Spleen (tissue), 11 donors: ENCODE data around the gene PCCA. TPM values are rescaled to one million over a fixed set of nuclear protein-coding genes. Genes with fewer than 3 reads are reported as not detected.

Experiments used
- DNase-seq: peaks from one replicate; pipeline ENCODE4 v3.0.0-alpha.2; 2020
- H3K27ac ChIP-seq, 8 donors: fragments of 200-600 bp; sonication (generic) in 7 of 8; 1 replicate in 4 of 8; 2 replicates in 4 of 8; pipeline versions ENCODE4 v1.5.0 to v1.8.0; 2016 to 2021; ENCODE audit warnings: inconsistent platforms in 4 of 8, mild to moderate bottlenecking in 4 of 8, moderate library complexity in 1 of 8
- H3K27me3 ChIP-seq, 7 donors: fragments of 200-600 bp; sonication (generic) in 6 of 7; replicated peaks in 1 of 7; 1 replicate in 4 of 7; 2 replicates in 3 of 7; pipeline versions ENCODE4 v1.5.0 to v1.8.0; 2016 to 2021; ENCODE audit warnings: inconsistent platforms in 3 of 7, mild to moderate bottlenecking in 1 of 7
- H3K36me3 ChIP-seq, 6 donors: fragments of 200-600 bp; sonication (generic) in 5 of 6; 1 replicate in 4 of 6; 2 replicates in 2 of 6; pipeline versions ENCODE4 v1.5.0 to v1.8.0; 2016 to 2021; ENCODE audit warnings: inconsistent platforms in 2 of 6
- H3K4me1 ChIP-seq, 6 donors: fragments of 200-600 bp; sonication (generic) in 5 of 6; 1 replicate in 3 of 6; 2 replicates in 3 of 6; pipeline versions ENCODE4 v1.5.0 to v1.8.0; 2016 to 2021; ENCODE audit warnings: inconsistent platforms in 3 of 6
- H3K4me3 ChIP-seq, 8 donors: fragments of 200-600 bp; sonication (generic) in 7 of 8; 1 replicate in 4 of 8; 2 replicates in 4 of 8; pipeline versions ENCODE4 v1.5.0 to v1.8.0; 2016 to 2021; ENCODE audit warnings: inconsistent platforms in 4 of 8, mild to moderate bottlenecking in 4 of 8, moderate library complexity in 2 of 8
- H3K9me3 ChIP-seq, 8 donors: fragments of 200-600 bp; sonication (generic) in 7 of 8; 1 replicate in 4 of 8; 2 replicates in 4 of 8; pipeline versions ENCODE4 v1.5.0 to v1.8.0; 2016 to 2021; ENCODE audit warnings: inconsistent platforms in 4 of 8
- CTCF ChIP-seq, 11 experiments: fragments of 200-600 bp in 7 of 11; fragments of 450-650 bp in 4 of 11; sonication (generic) in 4 of 11; IDR thresholded peaks in 8 of 11; conservative IDR thresholded peaks in 3 of 11; 1 replicate in 7 of 11; 2 replicates in 4 of 11; pipeline versions ENCODE4 v1.4.0 to v1.8.0; 2016 to 2021; ENCODE audit warnings: antibody characterized with exemption in 11 of 11, inconsistent platforms in 4 of 11, mild to moderate bottlenecking in 1 of 11
- POLR2A ChIP-seq, 3 donors: fragments of 450-650 bp; IDR thresholded peaks; one replicate each; pipeline ENCODE4 v1.5.1; 2017; ENCODE audit warnings: antibody characterized with exemption in 3 of 3, mild to moderate bottlenecking in 1 of 3
- POLR2AphosphoS5 ChIP-seq, 3 donors: sonication (generic); formaldehyde crosslinking; IDR thresholded peaks; one replicate each; pipeline ENCODE4 v1.5.1; 2017; ENCODE audit warnings: antibody characterized with exemption in 3 of 3
- WGBS, 5 donors: extraction: QIAGEN DNeasy Blood & Tissue Kit in 3 of 5; methylation state at CpG; one replicate each; pipeline versions ENCODE4 v1.1.5 to v1.1.7; 2013 to 2018; 5-methylcytosine and 5-hydroxymethylcytosine counted together
- intact Hi-C: fragments of 100-400 bp; cut with DNase I; formaldehyde crosslinking; loops from one replicate; pipeline ENCODE4 v1.15.0; 2023; ENCODE audit warnings: low total_unique reads
- polyA plus RNA-seq, 3 donors: library from polyadenylated mRNA; stranded (reverse); fragments of 200-250 nt; gene quantifications; one replicate each; pipeline ENCODE4 v1.2.1, GENCODE V29; 2013
- total RNA-seq, 7 donors: library from RNA; depleted of rRNA in 3 of 7; stranded (reverse); fragments of >200 nt in 3 of 7; fragmentation: NEBNext Ultra II Directional in 4 of 7; extraction: Animal tissue kit (Norgen Biotek cat#: 25700) in 4 of 7; gene quantifications; one replicate each; pipeline versions ENCODE4 v1.1.0 to v1.2.1, GENCODE V29; 2016 to 2021
- donor health status: healthy with polysubstance abuse.
- donor health status: DM: no; HTN: no; CAD: no; lungs with moderate emphysema.
- donor health status: DM: no; HTN: no; CAD: no.
- donor health status: Bipolar disorder and iron deficiency.
- donor health status: healthy.
- donor health status: DM: no; HTN: no; CAD: no.
- donor health status: DM: yes; HTN: yes; CAD: no.

Gene PCCA
- total and polyA plus RNA-seq, 10 donors: 9.3 to 54.9 (median 43.9) TPM

- TF ChIP-seq POLR2AphosphoS5 (IDR thresholded peaks at IDR 0.05) (no peak), CTCF (IDR thresholded peaks at IDR 0.05 in 8 of 11, conservative IDR thresholded peaks at IDR 0.05 in 3 of 11) (no peak), POLR2A (IDR thresholded peaks at IDR 0.05) (no peak)
- no peak overlapping the region for H3K4me3 ChIP-seq
- WGBS, 5 donors: 75 to 87% (median 86%) methylated on average over 3 of the region's 3 CpGs
- peaks cover 0 to 25% (median 12%) of the 10 kb centered on the region in 6 donors for H3K4me1 ChIP-seq
- H3K27ac ChIP-seq: no peak overlapping the region
- H3K9me3 ChIP-seq: no peaks in the 10 kb centered on the region
- DNase-seq: no peak
- intact Hi-C loops: loop anchor here (5.0 to 10.0 kb wide), 2 partner anchors 278 to 596 kb away; no protein-coding TSS in a partner anchor
- peaks cover 0 to 8% (median 0%) of the 10 kb centered on the region in 6 donors for H3K36me3 ChIP-seq
- no peaks in the 10 kb centered on the region for H3K27me3 ChIP-seq
These were observed 424.3 kb downstream of the PCCA start for GRCh38 chr13:100513171-100513570.

GRCh38 chr13:100513987-100514670, 425.2 kb downstream of the PCCA start:
- Histone ChIP-seq H3K4me1 (peaks cover 0 to 25% (median 13%) of the 10 kb centered on the region in 6 donors), H3K4me3 (no peak overlapping the region), H3K27ac (no peak overlapping the region), H3K9me3 (no peaks in the 10 kb centered on the region), H3K27me3 (no peaks in the 10 kb centered on the region), H3K36me3 (peaks cover 0 to 8% (median 0%) of the 10 kb centered on the region in 6 donors)
- no peak for DNase-seq
- WGBS, 5 donors: 62 to 84% (median 72%) methylated on average over 8 of the region's 8 CpGs
- TF ChIP-seq CTCF (IDR thresholded peaks at IDR 0.05 in 8 of 11, conservative IDR thresholded peaks at IDR 0.05 in 3 of 11): no peak
- TF ChIP-seq POLR2AphosphoS5 (IDR thresholded peaks at IDR 0.05): no peak
- TF ChIP-seq POLR2A (IDR thresholded peaks at IDR 0.05): no peak
- intact Hi-C loops: loop anchor here (5.0 to 10.0 kb wide), 2 partner anchors 279 to 597 kb away; no protein-coding TSS in a partner anchor

- Histone ChIP-seq H3K4me3 (no peak overlapping the region), H3K27me3 (no peaks in the 10 kb centered on the region), H3K27ac (no peak overlapping the region), H3K9me3 (no peaks in the 10 kb centered on the region), H3K36me3 (peaks cover 0 to 8% (median 0%) of the 10 kb centered on the region in 6 donors), H3K4me1 (peaks cover 0 to 25% (median 13%) of the 10 kb centered on the region in 6 donors)
- TF ChIP-seq POLR2A (IDR thresholded peaks at IDR 0.05) (no peak), CTCF (IDR thresholded peaks at IDR 0.05 in 8 of 11, conservative IDR thresholded peaks at IDR 0.05 in 3 of 11) (peak; percentile 70 to 95 (median 87)), POLR2AphosphoS5 (IDR thresholded peaks at IDR 0.05) (peak in 1 of 3 donors; percentile 19)
- peak; percentile 91 for DNase-seq
- 0 to 3% (median 2%) methylated on average over 5 of the region's 5 CpGs for WGBS, 5 donors
- intact Hi-C loops: loop anchor here (5.0 to 10.0 kb wide), 3 partner anchors 280 to 858 kb away; no protein-coding TSS in a partner anchor
These were observed 426.0 kb downstream of the PCCA start for GRCh38 chr13:100514788-100515409.

GRCh38 chr13:100515410-100515800, 426.5 kb downstream of the PCCA start:
- H3K27me3 ChIP-seq: no peaks in the 10 kb centered on the region
- H3K27ac ChIP-seq: no peak overlapping the region
- intact Hi-C loops: loop anchor here (5.0 to 10.0 kb wide), 2 partner anchors 281 to 858 kb away; no protein-coding TSS in a partner anchor
- DNase-seq: no peak
- H3K36me3 ChIP-seq: peaks cover 0 to 8% (median 0%) of the 10 kb centered on the region in 6 donors
- H3K4me1 ChIP-seq: peaks cover 0 to 25% (median 13%) of the 10 kb centered on the region in 6 donors
- TF ChIP-seq POLR2A (IDR thresholded peaks at IDR 0.05) (no peak), POLR2AphosphoS5 (IDR thresholded peaks at IDR 0.05) (peak in 1 of 3 donors; percentile 13)
- H3K9me3 ChIP-seq: no peaks in the 10 kb centered on the region
- no peak overlapping the region for H3K4me3 ChIP-seq
- 62 to 81% (median 70%) methylated on average over 19 to 20 of the region's 20 CpGs for WGBS, 5 donors
